Common myeloid progenitor, CD34-positive (primary cell): ENCODE data around the gene ATP5PD. TPM values are rescaled to one million over a fixed set of nuclear protein-coding genes. Genes with fewer than 3 reads are reported as not detected.

Experiments used
- CTCF ChIA-PET: fragments of 350-600 bp; sonication (Branson Sonifier 250); formaldehyde crosslinking; loops from one replicate; lab custom pipeline; 2021; ENCODE audit warnings: antibody characterized with exemption; lab: Charles Lee
- POLR2A ChIA-PET: fragments of 350-600 bp; sonication (Branson Sonifier 250); formaldehyde crosslinking; loops from one replicate; lab custom pipeline; 2021; ENCODE audit warnings: antibody characterized with exemption; lab: Charles Lee
- DNase-seq, 3 donors: peaks; one replicate each; pipeline versions ENCODE4 v3.0.0 to v3.0.0-alpha.2; 2013
- H3K27ac ChIP-seq, 2 experiments: 1 replicate in 1 of 2; 2 replicates in 1 of 2; pipeline ENCODE4 v1.7.0; 2013; ENCODE audit warnings: inconsistent platforms in 2 of 2, low read length in 2 of 2, mild to moderate bottlenecking in 2 of 2, low read depth in 1 of 2, moderate library complexity in 1 of 2; ENCODE audit not compliant: severe bottlenecking in 2 of 2, insufficient read depth in 1 of 2, poor library complexity in 1 of 2
- H3K27me3 ChIP-seq, 5 experiments: replicated peaks in 2 of 5; 1 replicate in 3 of 5; 2 replicates in 2 of 5; pipeline versions ENCODE4 v1.6.1 to v1.7.0; 2013; ENCODE audit warnings: low read length in 4 of 5, mild to moderate bottlenecking in 2 of 5, moderate library complexity in 2 of 5, inconsistent platforms in 1 of 5; ENCODE audit not compliant: insufficient read depth in 5 of 5, control insufficient read depth in 4 of 5
- H3K36me3 ChIP-seq, 4 experiments: 1 replicate in 2 of 4; 2 replicates in 2 of 4; pipeline versions ENCODE4 v1.6.1 to v1.7.0; 2013; ENCODE audit warnings: low read length in 3 of 4, control low read depth in 1 of 4, mild to moderate bottlenecking in 1 of 4; ENCODE audit not compliant: control insufficient read depth in 4 of 4, insufficient read depth in 4 of 4
- H3K4me1 ChIP-seq, 4 experiments: 1 replicate in 3 of 4; 2 replicates in 1 of 4; pipeline versions ENCODE4 v1.6.1 to v1.7.1; 2013; ENCODE audit warnings: low read length in 3 of 4, mild to moderate bottlenecking in 3 of 4, control low read depth in 1 of 4, inconsistent platforms in 1 of 4, moderate library complexity in 1 of 4; ENCODE audit not compliant: control insufficient read depth in 4 of 4, insufficient read depth in 4 of 4; ENCODE audit errors: control extremely low read depth in 1 of 4
- H3K4me3 ChIP-seq, 7 experiments: 1 replicate in 4 of 7; 2 replicates in 3 of 7; pipeline versions ENCODE4 v1.5.1 to v1.7.0; 2013; ENCODE audit warnings: mild to moderate bottlenecking in 7 of 7, low read length in 6 of 7, moderate library complexity in 6 of 7, inconsistent platforms in 2 of 7, low read depth in 2 of 7, control low read depth in 1 of 7; ENCODE audit not compliant: insufficient read depth in 4 of 7, control insufficient read depth in 1 of 7; ENCODE audit errors: extremely low read depth in 1 of 7
- H3K9me3 ChIP-seq, 5 experiments: 1 replicate in 4 of 5; 2 replicates in 1 of 5; pipeline versions ENCODE4 v1.6.1 to v1.7.1; 2013; ENCODE audit warnings: low read length in 4 of 5, mild to moderate bottlenecking in 2 of 5, inconsistent platforms in 1 of 5, low read depth in 1 of 5, moderate library complexity in 1 of 5; ENCODE audit not compliant: control insufficient read depth in 4 of 5, insufficient read depth in 2 of 5; ENCODE audit errors: control extremely low read depth in 1 of 5
- WGBS: methylation state at CpG from one replicate; pipeline ENCODE4 v1.1.5; 2013; ENCODE audit not compliant: insufficient coverage; 5-methylcytosine and 5-hydroxymethylcytosine counted together
- polyA plus RNA-seq: library from polyadenylated mRNA; unstranded; fragments of 120-200 nt; gene quantifications from one replicate; pipeline ENCODE4 v1.2.1, GENCODE V29; 2013

The ATP5PD gene
- 198 TPM for polyA plus RNA-seq

- Histone ChIP-seq H3K4me1 (peaks cover 9 to 23% (median 18%) of the 10 kb centered on the region in 4 experiments), H3K4me3 (peak within 1 kb of the TSS; percentile 60 to 98 (median 94)), H3K27ac (peak within 1 kb of the TSS; percentile 79 to 90), H3K27me3 (no peaks in the 10 kb centered on the region), H3K36me3 (peaks cover 6 to 17% (median 10%) of the 10 kb centered on the region in 4 experiments), H3K9me3 (no peaks in the 10 kb centered on the region)
- 0% methylated on average over 51 of the region's 72 CpGs for WGBS
- ChIA-PET CTCF (interaction anchor here (0.9 to 2.2 kb wide), 3 partner anchors 13 to 99 kb away, joined by 3 to 18 read pairs (median 4); no protein-coding TSS in a partner anchor), POLR2A (interaction anchor here (0.6 to 0.8 kb wide), 2 partner anchors 11 to 14 kb away, joined by 3 read pairs; no protein-coding TSS in a partner anchor)
- DNase-seq, result peak; percentile 97 to 98 (median 98)
These were observed at the start of gene ATP5PD, which contains the start of gene KCTD2 for GRCh38 chr17:75046407-75047289. TSS of gene ATP5PD (minus strand) at chr17:75046969. CDS start at chr17:75042650, 4,319 bp downstream. TSS of gene KCTD2 (plus strand) at chr17:75047225. CDS start at chr17:75047251, 26 bp downstream.

- WGBS, result 3% methylated on average over 6 of the region's 14 CpGs
- H3K9me3 ChIP-seq, result no peaks in the 10 kb centered on the region
- DNase-seq, result peak; percentile 78 to 95 (median 95)
- peak overlapping the region in 1 of 2 experiments; percentile 64 for H3K27ac ChIP-seq
- peaks cover 2 to 40% (median 20%) of the 10 kb centered on the region in 4 experiments for H3K36me3 ChIP-seq
- peaks cover 0 to 41% (median 18%) of the 10 kb centered on the region in 4 experiments for H3K4me1 ChIP-seq
- H3K4me3 ChIP-seq, result peak overlapping the region in 2 of 7 experiments; percentile 26 to 50
- ChIA-PET CTCF (interaction anchor here (1.4 to 3.7 kb wide), 5 partner anchors 10 to 35 kb away, joined by 3 to 15 read pairs (median 7); no protein-coding TSS in a partner anchor), POLR2A (interaction anchor here (0.9 to 1.1 kb wide), 2 partner anchors 8 to 9 kb away, joined by 3 to 5 read pairs; partner anchors contain the start of gene SLC16A5)
- H3K27me3 ChIP-seq, result no peaks in the 10 kb centered on the region
These were observed 49.4 kb upstream of the ATP5PD start for GRCh38 chr17:75096082-75096625.

DNA sequence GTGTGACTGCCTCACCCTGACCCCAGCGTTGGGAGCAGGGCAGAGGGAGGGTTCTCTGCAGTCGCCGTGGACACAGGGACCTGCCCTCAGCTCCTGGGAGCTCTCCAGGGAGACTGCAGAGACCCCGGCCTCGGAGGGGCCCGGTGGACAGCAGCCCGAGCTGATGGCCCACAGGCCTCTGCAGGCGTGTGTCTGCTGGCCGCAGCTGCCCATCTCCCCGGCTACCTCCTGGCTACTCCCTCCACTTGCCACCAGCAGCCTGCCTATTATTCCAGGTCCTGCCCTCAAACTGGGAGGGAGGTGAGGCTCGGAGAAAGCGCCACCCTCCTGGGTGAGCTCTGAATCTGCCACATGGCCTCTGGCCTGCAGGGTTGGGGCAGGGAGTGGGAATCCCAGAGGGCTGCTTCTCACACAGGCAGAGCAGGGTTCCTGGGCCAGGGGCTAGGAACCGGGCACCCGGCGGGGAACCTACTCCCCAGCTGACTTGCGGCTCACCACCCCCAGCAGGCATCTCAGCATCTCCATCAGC is 48.2 kb upstream of the ATP5PD start:
- POLR2A ChIA-PET, result no interaction called here
- Histone ChIP-seq H3K36me3 (peaks cover 0 to 32% (median 15%) of the 10 kb centered on the region in 4 experiments), H3K4me3 (no peak overlapping the region), H3K4me1 (peaks cover 0 to 47% (median 20%) of the 10 kb centered on the region in 4 experiments), H3K9me3 (no peaks in the 10 kb centered on the region), H3K27me3 (no peaks in the 10 kb centered on the region), H3K27ac (no peak overlapping the region)
- no peak for DNase-seq
- 82% methylated on average over 7 of the region's 16 CpGs for WGBS
- CTCF ChIA-PET, result interaction anchor here (0.5 to 3.7 kb wide), 7 partner anchors 16 to 36 kb away, joined by 3 to 14 read pairs (median 4); no protein-coding TSS in a partner anchor

GRCh38 chr17:75093548-75094158 is 46.9 kb upstream of the ATP5PD start:
- Histone ChIP-seq H3K27me3 (no peaks in the 10 kb centered on the region), H3K36me3 (peaks cover 0 to 22% (median 5%) of the 10 kb centered on the region in 4 experiments), H3K4me1 (peaks cover 0 to 59% (median 28%) of the 10 kb centered on the region in 4 experiments), H3K9me3 (no peaks in the 10 kb centered on the region), H3K27ac (no peak overlapping the region), H3K4me3 (no peak overlapping the region)
- POLR2A ChIA-PET, result interaction anchor here (0.6 kb wide), 2 partner anchors 49 to 77 kb away, joined by 3 read pairs; no protein-coding TSS in a partner anchor
- WGBS, result 92% methylated on average over 16 of the region's 18 CpGs
- no peak for DNase-seq
- CTCF ChIA-PET, result interaction anchor here (0.7 to 3.7 kb wide), 5 partner anchors 15 to 38 kb away, joined by 3 to 14 read pairs (median 4); partner anchors contain the start of gene NT5C

DNA sequence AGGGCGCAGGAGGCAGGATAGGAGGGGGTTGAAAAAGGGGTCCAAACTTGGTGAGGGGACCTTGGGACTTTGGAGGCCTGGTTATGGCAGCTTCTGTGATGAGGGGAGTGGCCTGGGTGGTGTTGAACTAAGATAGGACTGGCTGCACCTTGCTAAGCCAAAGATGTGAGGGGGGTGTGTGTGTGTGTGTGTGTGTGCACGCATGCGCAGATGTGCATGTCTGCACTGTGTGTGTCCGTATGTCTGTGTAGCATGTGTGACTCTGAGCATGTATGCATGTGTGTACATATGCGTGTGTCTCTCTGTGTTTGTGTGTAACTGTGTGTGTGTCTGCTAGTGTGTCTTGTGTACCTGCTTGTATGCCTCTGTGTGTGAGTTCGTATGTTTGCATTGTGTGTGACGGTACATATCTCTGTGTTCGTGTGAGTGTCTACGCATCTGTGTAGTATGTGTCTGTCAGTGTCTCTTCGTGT is 45.1 kb upstream of the ATP5PD start:
- POLR2A ChIA-PET, result no interaction called here
- no peaks in the 10 kb centered on the region for H3K27me3 ChIP-seq
- CTCF ChIA-PET, result interaction anchor here (1.7 kb wide), 2 partner anchors 13 to 32 kb away, joined by 3 to 4 read pairs; no protein-coding TSS in a partner anchor
- H3K27ac ChIP-seq, result no peak overlapping the region
- WGBS, result 85% methylated on average over 5 of the region's 10 CpGs
- peaks cover 0 to 11% (median 2%) of the 10 kb centered on the region in 4 experiments for H3K36me3 ChIP-seq
- peaks cover 0 to 69% (median 37%) of the 10 kb centered on the region in 4 experiments for H3K4me1 ChIP-seq
- no peak overlapping the region for H3K4me3 ChIP-seq
- H3K9me3 ChIP-seq, result no peaks in the 10 kb centered on the region
- DNase-seq, result no peak
